GM12892 (cell line): Measurements from ENCODE around the gene ARHGEF11.
A peak's percentile ranks its signal among the peaks of the same experiment; 100 is the strongest.

Source experiments
- DNase-seq: peaks from one replicate; pipeline ENCODE4 v3.0.0; 2011; ENCODE audit not compliant: insufficient read length
- FAIRE-seq: peaks from 2 replicates; lab custom pipeline; 2011; peaks lifted over from hg19 to GRCh38; lab: Jason Lieb, UNC
- POLR2A ChIP-seq: IDR thresholded peaks from 2 replicates; pipeline ENCODE4 v1.6.1; 2011; ENCODE audit warnings: low read depth, low read length, control low read depth
- POLR2AphosphoS5 ChIP-seq: IDR thresholded peaks from 2 replicates; pipeline ENCODE4 v1.6.1; 2011; ENCODE audit warnings: low read depth, low read length, control low read depth
- TAF1 ChIP-seq: IDR thresholded peaks from 2 replicates; pipeline ENCODE4 v1.6.1; 2011; ENCODE audit warnings: low read depth, mild to moderate bottlenecking, control low read depth, low read length, borderline replicate concordance

The ARHGEF11 gene

GRCh38 chr1:156925154-156926010 lies 120.2 kb downstream of the ARHGEF11 start:
- no peak for DNase-seq
- no peak for FAIRE-seq
- TF ChIP-seq TAF1 (no peak), POLR2AphosphoS5 (no peak), POLR2A (no peak)

GRCh38 chr1:156924478-156925153 lies 120.9 kb downstream of the ARHGEF11 start:
- TF ChIP-seq TAF1 (no peak), POLR2AphosphoS5 (no peak), POLR2A (no peak)
- no peak for FAIRE-seq

GRCh38 chr1:156923670-156924477 lies 121.7 kb downstream of the ARHGEF11 start:
- no peak for FAIRE-seq
- no peak for DNase-seq
- TF ChIP-seq TAF1, result no peak
- no peak for TF ChIP-seq POLR2AphosphoS5
- no peak for TF ChIP-seq POLR2A

More at GRCh38 chr1:156924478-156925153, 120.9 kb downstream of the ARHGEF11 start:
- DNase-seq, result no peak

- no peak for DNase-seq
- TF ChIP-seq POLR2A (no peak), TAF1 (no peak), POLR2AphosphoS5 (no peak)
- FAIRE-seq, result no peak
These were observed 122.4 kb downstream of the ARHGEF11 start for GRCh38 chr1:156922986-156923669.

GRCh38 chr1:156921053-156921529 lies 124.5 kb downstream of the ARHGEF11 start:
- TF ChIP-seq TAF1 (no peak), POLR2AphosphoS5 (no peak), POLR2A (no peak)
- DNase-seq (no peak), FAIRE-seq (no peak)

- DNase-seq (peak; percentile 67), FAIRE-seq (no peak)
- no peak for TF ChIP-seq POLR2A
These were observed 125.1 kb downstream of the ARHGEF11 start, which contains the start of gene LRRC71 for GRCh38 chr1:156920233-156921052. Gene LRRC71 (plus strand): TSS chr1:156920632. CDS start chr1:156920804, 172 bp downstream.

GRCh38 chr1:156914440-156914856 lies 131.1 kb downstream of the ARHGEF11 start:
- TF ChIP-seq POLR2AphosphoS5, result no peak
- no peak for TF ChIP-seq TAF1
- no peak for TF ChIP-seq POLR2A
- FAIRE-seq (no peak), DNase-seq (no peak)

GRCh38 chr1:156913809-156914387 lies 131.6 kb downstream of the ARHGEF11 start:
- DNase-seq, result no peak

More at GRCh38 chr1:156913809-156914387, 131.6 kb downstream of the ARHGEF11 start:
- no peak for FAIRE-seq
- TF ChIP-seq POLR2AphosphoS5 (no peak), TAF1 (no peak), POLR2A (no peak)
